IPS-15b (cell line): ENCODE measurements around the gene KCNIP4.

Experiments used
- H3K27me3 ChIP-seq: one replicate; pipeline ENCODE4 v1.6.1; 2013; ENCODE audit warnings: low read length; ENCODE audit not compliant: control insufficient read depth, insufficient read depth
- H3K36me3 ChIP-seq: one replicate; pipeline ENCODE4 v1.6.1; 2013; ENCODE audit warnings: low read length; ENCODE audit not compliant: control insufficient read depth, insufficient read depth
- H3K4me1 ChIP-seq: one replicate; pipeline ENCODE4 v1.6.1; 2013; ENCODE audit warnings: mild to moderate bottlenecking, low read length; ENCODE audit not compliant: control insufficient read depth, insufficient read depth
- H3K4me3 ChIP-seq: one replicate; pipeline ENCODE4 v1.5.1; 2013; ENCODE audit warnings: low read depth, low read length
- H3K9ac ChIP-seq: one replicate; pipeline ENCODE4 v1.6.1; 2013; ENCODE audit warnings: low read depth, mild to moderate bottlenecking, low read length
- H3K9me3 ChIP-seq: one replicate; pipeline ENCODE4 v1.6.1; 2013; ENCODE audit warnings: mild to moderate bottlenecking, low read length; ENCODE audit not compliant: control insufficient read depth, insufficient read depth

Gene KCNIP4

GRCh38 chr4:21544415-21544814 lies 404.2 kb downstream of the KCNIP4 start:
- H3K9ac ChIP-seq, result no peak overlapping the region
- no peaks in the 10 kb centered on the region for H3K27me3 ChIP-seq
- H3K36me3 ChIP-seq, result no peaks in the 10 kb centered on the region
- no peak overlapping the region for H3K4me3 ChIP-seq
- peaks cover 2% of the 10 kb centered on the region for H3K4me1 ChIP-seq
- no peaks in the 10 kb centered on the region for H3K9me3 ChIP-seq

- Histone ChIP-seq H3K4me1 (peaks cover 2% of the 10 kb centered on the region), H3K9me3 (no peaks in the 10 kb centered on the region), H3K27me3 (no peaks in the 10 kb centered on the region), H3K4me3 (no peak overlapping the region), H3K36me3 (no peaks in the 10 kb centered on the region), H3K9ac (no peak overlapping the region)
These were observed 405.1 kb downstream of the KCNIP4 start for GRCh38 chr4:21543514-21543913.

GRCh38 chr4:21535898-21536297 lies 412.7 kb downstream of the KCNIP4 start:
- H3K4me1 ChIP-seq, result no peaks in the 10 kb centered on the region
- no peaks in the 10 kb centered on the region for H3K27me3 ChIP-seq
- no peak overlapping the region for H3K4me3 ChIP-seq
- H3K36me3 ChIP-seq, result no peaks in the 10 kb centered on the region
- no peak overlapping the region for H3K9ac ChIP-seq
- H3K9me3 ChIP-seq, result no peaks in the 10 kb centered on the region

- H3K27me3 ChIP-seq, result no peaks in the 10 kb centered on the region
- no peaks in the 10 kb centered on the region for H3K4me1 ChIP-seq
- no peaks in the 10 kb centered on the region for H3K9me3 ChIP-seq
- H3K4me3 ChIP-seq, result no peak overlapping the region
- no peaks in the 10 kb centered on the region for H3K36me3 ChIP-seq
- no peak overlapping the region for H3K9ac ChIP-seq
These were observed 417.5 kb downstream of the KCNIP4 start for GRCh38 chr4:21531048-21531447.

- H3K27me3 ChIP-seq, result no peaks in the 10 kb centered on the region
- H3K4me3 ChIP-seq, result no peak overlapping the region
- H3K9ac ChIP-seq, result no peak overlapping the region
- no peaks in the 10 kb centered on the region for H3K36me3 ChIP-seq
- no peaks in the 10 kb centered on the region for H3K9me3 ChIP-seq
- no peaks in the 10 kb centered on the region for H3K4me1 ChIP-seq
These were observed 419.4 kb downstream of the KCNIP4 start for GRCh38 chr4:21529214-21529613.

GRCh38 chr4:21522296-21522695 lies 426.3 kb downstream of the KCNIP4 start:
- Histone ChIP-seq H3K9me3 (no peaks in the 10 kb centered on the region), H3K27me3 (no peaks in the 10 kb centered on the region), H3K36me3 (no peaks in the 10 kb centered on the region), H3K9ac (no peak overlapping the region), H3K4me1 (no peaks in the 10 kb centered on the region), H3K4me3 (no peak overlapping the region)

- no peaks in the 10 kb centered on the region for H3K4me1 ChIP-seq
- no peak overlapping the region for H3K4me3 ChIP-seq
- H3K9ac ChIP-seq, result no peak overlapping the region
- H3K36me3 ChIP-seq, result no peaks in the 10 kb centered on the region
- no peaks in the 10 kb centered on the region for H3K27me3 ChIP-seq
- no peaks in the 10 kb centered on the region for H3K9me3 ChIP-seq
These were observed 431.3 kb downstream of the KCNIP4 start for GRCh38 chr4:21517126-21517859.

- Histone ChIP-seq H3K9me3 (no peaks in the 10 kb centered on the region), H3K27me3 (no peaks in the 10 kb centered on the region), H3K36me3 (no peaks in the 10 kb centered on the region), H3K4me3 (no peak overlapping the region), H3K4me1 (no peaks in the 10 kb centered on the region), H3K9ac (no peak overlapping the region)
These were observed 434.4 kb downstream of the KCNIP4 start for GRCh38 chr4:21514022-21514694.

GRCh38 chr4:21512353-21512752 lies 436.2 kb downstream of the KCNIP4 start:
- no peaks in the 10 kb centered on the region for H3K27me3 ChIP-seq
- no peaks in the 10 kb centered on the region for H3K9me3 ChIP-seq
- H3K36me3 ChIP-seq, result no peaks in the 10 kb centered on the region
- H3K9ac ChIP-seq, result no peak overlapping the region
- H3K4me3 ChIP-seq, result no peak overlapping the region
- no peaks in the 10 kb centered on the region for H3K4me1 ChIP-seq

- no peaks in the 10 kb centered on the region for H3K9me3 ChIP-seq
- no peak overlapping the region for H3K9ac ChIP-seq
- no peak overlapping the region for H3K4me3 ChIP-seq
- no peaks in the 10 kb centered on the region for H3K36me3 ChIP-seq
- no peaks in the 10 kb centered on the region for H3K27me3 ChIP-seq
- no peaks in the 10 kb centered on the region for H3K4me1 ChIP-seq
These were observed 441.1 kb downstream of the KCNIP4 start for GRCh38 chr4:21507439-21507838.

- Histone ChIP-seq H3K9me3 (no peaks in the 10 kb centered on the region), H3K36me3 (no peaks in the 10 kb centered on the region), H3K27me3 (no peaks in the 10 kb centered on the region), H3K9ac (no peak overlapping the region), H3K4me1 (no peaks in the 10 kb centered on the region), H3K4me3 (no peak overlapping the region)
These were observed 457.9 kb downstream of the KCNIP4 start for GRCh38 chr4:21490682-21491081.

GRCh38 chr4:21476757-21477156 lies 471.8 kb downstream of the KCNIP4 start:
- no peaks in the 10 kb centered on the region for H3K4me1 ChIP-seq
- H3K4me3 ChIP-seq, result no peak overlapping the region
- no peaks in the 10 kb centered on the region for H3K9me3 ChIP-seq
- no peaks in the 10 kb centered on the region for H3K36me3 ChIP-seq
- no peaks in the 10 kb centered on the region for H3K27me3 ChIP-seq
- no peak overlapping the region for H3K9ac ChIP-seq
